ENCODE measurements around the gene ESR1. TPM values are rescaled to one million over a fixed set of nuclear protein-coding genes. Genes with fewer than 3 reads are reported as not detected.

The ESR1 gene
- polyA plus RNA-seq, 1 donor (not counting 4 experiments of a cell fraction or from before 2014, with no cell fraction given), result 0.22 TPM

DNA sequence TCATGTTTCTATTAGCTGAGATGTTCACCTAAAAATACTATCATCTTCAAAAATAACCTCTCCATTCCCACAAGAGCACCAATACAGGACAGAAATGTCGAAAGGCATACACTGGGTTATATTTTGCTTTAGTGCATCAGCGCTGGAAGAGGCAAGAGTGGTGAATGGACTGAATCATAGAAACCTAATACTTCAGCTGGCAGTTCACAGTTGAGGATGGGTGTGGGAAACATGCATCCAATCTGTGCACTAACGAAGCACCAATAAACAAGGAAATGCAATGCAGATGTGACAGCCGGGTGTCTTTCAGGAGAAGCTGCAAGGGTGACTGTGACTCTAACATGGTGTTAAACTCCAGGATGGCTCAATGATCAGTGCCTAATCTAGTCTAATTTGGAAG lies 365.8 kb downstream of the ESR1 start:
- no peak for DNase-seq (ENCODE audit: low read depth, low spot score)
- Histone ChIP-seq H3K4me3 (ENCODE audit: control insufficient read depth in 2 of 3, extremely low read depth in 1 of 3, insufficient read depth in 2 of 3, low read depth in 1 of 3, low read length in 3 of 3) (no peak overlapping the region), H3K9ac (ENCODE audit: control insufficient read depth, extremely low read depth, insufficient read depth, low read length) (no peak overlapping the region), H3K36me3 (ENCODE audit: control insufficient read depth in 2 of 2, extremely low read depth in 1 of 2, insufficient read depth in 2 of 2, low read length in 2 of 2) (no peaks in the 10 kb centered on the region), H3K79me2 (ENCODE audit: control insufficient read depth, insufficient read depth, low read length) (no peaks in the 10 kb centered on the region), H3K27me3 (ENCODE audit: control insufficient read depth, extremely low read depth, insufficient read depth, low read length) (no peaks in the 10 kb centered on the region), H2AFZ (ENCODE audit: control insufficient read depth, low read length) (no peak overlapping the region), H3K4me1 (ENCODE audit: control insufficient read depth, extremely low read depth, insufficient read depth, low read length) (no peaks in the 10 kb centered on the region), H3K9me3 (ENCODE audit: control insufficient read depth, low read depth, low read length) (no peaks in the 10 kb centered on the region), H4K20me1 (ENCODE audit: control insufficient read depth, extremely low read depth, insufficient read depth, low read length) (no peaks in the 10 kb centered on the region), H3K27ac (ENCODE audit: control insufficient read depth, insufficient read depth, low read length) (no peak overlapping the region), H3K4me2 (ENCODE audit: control insufficient read depth, extremely low read depth, insufficient read depth, low read depth, low read length) (no peak overlapping the region), H3K9me1 (ENCODE audit: control insufficient read depth, extremely low read depth, insufficient read depth, low read length) (no peaks in the 10 kb centered on the region)
- no peak for TF ChIP-seq EZH2 (IDR thresholded peaks at IDR 0.05; ENCODE audit: low read length)
- TF ChIP-seq, protein P1, sequence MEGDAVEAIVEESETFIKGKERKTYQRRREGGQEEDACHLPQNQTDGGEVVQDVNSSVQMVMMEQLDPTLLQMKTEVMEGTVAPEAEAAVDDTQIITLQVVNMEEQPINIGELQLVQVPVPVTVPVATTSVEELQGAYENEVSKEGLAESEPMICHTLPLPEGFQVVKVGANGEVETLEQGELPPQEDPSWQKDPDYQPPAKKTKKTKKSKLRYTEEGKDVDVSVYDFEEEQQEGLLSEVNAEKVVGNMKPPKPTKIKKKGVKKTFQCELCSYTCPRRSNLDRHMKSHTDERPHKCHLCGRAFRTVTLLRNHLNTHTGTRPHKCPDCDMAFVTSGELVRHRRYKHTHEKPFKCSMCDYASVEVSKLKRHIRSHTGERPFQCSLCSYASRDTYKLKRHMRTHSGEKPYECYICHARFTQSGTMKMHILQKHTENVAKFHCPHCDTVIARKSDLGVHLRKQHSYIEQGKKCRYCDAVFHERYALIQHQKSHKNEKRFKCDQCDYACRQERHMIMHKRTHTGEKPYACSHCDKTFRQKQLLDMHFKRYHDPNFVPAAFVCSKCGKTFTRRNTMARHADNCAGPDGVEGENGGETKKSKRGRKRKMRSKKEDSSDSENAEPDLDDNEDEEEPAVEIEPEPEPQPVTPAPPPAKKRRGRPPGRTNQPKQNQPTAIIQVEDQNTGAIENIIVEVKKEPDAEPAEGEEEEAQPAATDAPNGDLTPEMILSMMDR (optimal IDR thresholded peaks at IDR 0.05 in 1 of 3, IDR thresholded peaks at IDR 0.05 in 1 of 3, conservative IDR thresholded peaks at IDR 0.05 in 1 of 3; ENCODE audit: extremely low read depth in 1 of 3, insufficient read depth in 2 of 3, low read length in 3 of 3), result no peak
- dilution Hi-C loops (cut with MboI; ENCODE audit: extremely low pct_ligation_motif_present, low sequenced_read_pairs), result no loop called here
- FAIRE-seq, result no peak

GRCh38 chr6:152173957-152174356 lies 366.5 kb downstream of the ESR1 start:
- H3K36me3 ChIP-seq (ENCODE audit: control insufficient read depth in 2 of 2, extremely low read depth in 1 of 2, insufficient read depth in 2 of 2, low read length in 2 of 2), result no peaks in the 10 kb centered on the region
- H4K20me1 ChIP-seq (ENCODE audit: control insufficient read depth, extremely low read depth, insufficient read depth, low read length), result no peaks in the 10 kb centered on the region
- no peaks in the 10 kb centered on the region for H3K27me3 ChIP-seq (ENCODE audit: control insufficient read depth, extremely low read depth, insufficient read depth, low read length)
- no peaks in the 10 kb centered on the region for H3K79me2 ChIP-seq (ENCODE audit: control insufficient read depth, insufficient read depth, low read length)
- H3K9me3 ChIP-seq (ENCODE audit: control insufficient read depth, low read depth, low read length), result no peaks in the 10 kb centered on the region
- TF ChIP-seq, protein P1 (optimal IDR thresholded peaks at IDR 0.05 in 1 of 3, IDR thresholded peaks at IDR 0.05 in 1 of 3, conservative IDR thresholded peaks at IDR 0.05 in 1 of 3; ENCODE audit: extremely low read depth in 1 of 3, insufficient read depth in 2 of 3, low read length in 3 of 3), result no peak
- no peak for TF ChIP-seq EZH2 (IDR thresholded peaks at IDR 0.05; ENCODE audit: low read length)
- no peak overlapping the region for H3K4me2 ChIP-seq (ENCODE audit: control insufficient read depth, extremely low read depth, insufficient read depth, low read depth, low read length)
- H3K9ac ChIP-seq (ENCODE audit: control insufficient read depth, extremely low read depth, insufficient read depth, low read length), result no peak overlapping the region
- H3K27ac ChIP-seq (ENCODE audit: control insufficient read depth, insufficient read depth, low read length), result no peak overlapping the region
- H3K4me1 ChIP-seq (ENCODE audit: control insufficient read depth, extremely low read depth, insufficient read depth, low read length), result no peaks in the 10 kb centered on the region
- no peak overlapping the region for H2AFZ ChIP-seq (ENCODE audit: control insufficient read depth, low read length)
- no peak overlapping the region for H3K4me3 ChIP-seq (ENCODE audit: control insufficient read depth in 2 of 3, extremely low read depth in 1 of 3, insufficient read depth in 2 of 3, low read depth in 1 of 3, low read length in 3 of 3)
- DNase-seq (ENCODE audit: low read depth, low spot score) (no peak), FAIRE-seq (no peak)
- dilution Hi-C loops (cut with MboI; ENCODE audit: extremely low pct_ligation_motif_present, low sequenced_read_pairs), result no loop called here
- H3K9me1 ChIP-seq (ENCODE audit: control insufficient read depth, extremely low read depth, insufficient read depth, low read length), result no peaks in the 10 kb centered on the region

Data from keratinocyte (primary cell).